HG03175 (cell line): ENCODE results near the gene RFC1.
"Not testable (repeated sequence)": the region's sequence is repeated elsewhere in the genome, so short reads cannot be mapped to it uniquely, and the experiment has no call there.

Source experiments
- ATAC-seq: cut with Tn5 transposase; IDR thresholded peaks from one replicate; pipeline ENCODE4 v1.9.1; 2021; ENCODE audit warnings: mild to moderate bottlenecking, moderate library complexity; ENCODE audit not compliant: unreplicated experiment

The RFC1 gene

DNA sequence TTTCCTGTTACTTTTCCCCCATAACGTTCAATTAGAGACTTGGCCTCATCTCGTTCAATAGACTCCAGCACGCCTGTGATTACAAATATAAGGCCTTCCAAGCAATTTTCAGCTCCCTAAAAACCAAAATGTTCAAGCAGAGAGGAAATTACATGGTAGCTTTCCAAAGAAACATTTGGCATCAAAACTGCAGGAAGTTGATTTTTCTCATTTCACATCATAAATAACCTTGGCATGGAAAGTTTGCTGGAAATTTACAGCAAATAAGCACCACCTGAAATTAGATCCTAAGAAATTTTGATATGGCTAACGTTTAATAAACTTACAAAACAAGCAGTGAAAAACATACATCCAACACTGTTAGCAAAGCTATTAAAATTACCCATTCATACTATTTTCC lies 53.3 kb downstream of the RFC1 start:
- ATAC-seq, result no peak

DNA sequence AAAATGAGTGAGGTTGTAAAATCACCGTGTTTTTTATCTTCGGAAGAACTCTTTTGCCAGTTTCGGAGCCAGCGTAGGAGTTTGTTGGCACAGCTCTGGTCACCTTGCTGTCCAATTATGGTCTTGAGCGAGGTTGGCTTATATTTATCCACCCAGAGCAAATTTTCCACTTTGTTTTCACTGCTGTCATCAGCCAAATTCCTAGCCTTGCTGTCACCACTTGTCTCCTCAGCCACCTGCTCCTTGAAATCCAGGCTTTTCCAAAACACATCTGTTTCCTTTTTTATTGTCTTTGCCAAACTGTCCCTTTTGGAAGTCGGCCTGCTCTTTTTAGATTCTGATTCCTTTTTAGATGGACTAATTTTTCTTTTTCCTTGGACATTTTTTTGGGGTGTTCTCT lies 57.6 kb downstream of the RFC1 start:
- no peak for ATAC-seq

DNA sequence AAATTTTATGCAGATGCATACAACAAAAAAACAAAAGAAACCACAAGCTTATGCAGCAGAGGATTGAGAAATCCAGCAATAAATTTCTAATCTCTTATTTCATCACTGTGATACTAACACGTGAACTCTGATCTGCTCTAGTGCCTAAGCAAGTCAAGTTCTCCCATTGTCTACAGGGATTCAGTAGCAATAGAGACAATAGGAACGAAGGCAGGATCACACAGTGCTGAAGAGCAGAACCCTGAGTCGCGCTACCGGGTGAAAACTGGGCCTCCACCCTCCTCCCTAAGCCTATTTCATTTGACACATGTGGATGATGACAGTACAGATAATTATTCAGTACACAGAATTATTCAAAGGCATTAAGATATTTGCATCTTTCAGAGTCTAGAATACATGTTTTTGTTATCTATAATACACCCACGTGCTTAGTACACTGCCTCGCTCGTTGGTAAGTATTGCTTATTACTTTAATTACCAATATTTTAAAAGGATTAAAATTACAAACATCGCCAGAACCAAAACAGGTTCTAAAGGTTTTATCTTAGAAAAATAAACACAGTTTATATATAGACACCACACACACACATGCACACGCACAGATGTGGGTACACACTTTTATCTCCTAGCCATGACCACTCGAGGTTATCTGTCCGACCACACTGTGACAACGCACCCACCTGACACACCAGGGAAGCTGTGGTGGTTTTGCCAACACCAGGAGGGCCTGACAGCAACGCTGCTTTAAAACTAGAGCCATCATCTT lies 60.1 kb downstream of the RFC1 start:
- ATAC-seq, result no peak

DNA sequence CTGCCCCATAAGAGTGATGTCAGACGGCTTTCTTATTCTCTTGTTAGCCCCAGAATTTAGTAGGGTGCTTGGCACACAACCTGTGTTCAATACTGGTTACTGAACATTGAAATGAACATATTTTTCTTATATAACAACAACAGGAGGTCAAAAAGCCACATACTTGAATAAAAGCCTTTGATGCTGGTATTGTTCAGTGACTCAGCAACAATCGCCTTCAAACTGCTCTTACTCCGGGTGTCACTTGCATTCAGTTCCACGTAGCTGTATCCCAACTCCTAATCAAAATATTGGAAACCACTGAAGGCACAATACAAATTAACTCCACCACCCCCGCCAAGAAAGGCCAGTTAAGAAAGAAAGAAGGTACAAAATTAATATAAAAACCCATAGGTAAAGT lies 61.5 kb downstream of the RFC1 start:
- ATAC-seq, result no peak

DNA sequence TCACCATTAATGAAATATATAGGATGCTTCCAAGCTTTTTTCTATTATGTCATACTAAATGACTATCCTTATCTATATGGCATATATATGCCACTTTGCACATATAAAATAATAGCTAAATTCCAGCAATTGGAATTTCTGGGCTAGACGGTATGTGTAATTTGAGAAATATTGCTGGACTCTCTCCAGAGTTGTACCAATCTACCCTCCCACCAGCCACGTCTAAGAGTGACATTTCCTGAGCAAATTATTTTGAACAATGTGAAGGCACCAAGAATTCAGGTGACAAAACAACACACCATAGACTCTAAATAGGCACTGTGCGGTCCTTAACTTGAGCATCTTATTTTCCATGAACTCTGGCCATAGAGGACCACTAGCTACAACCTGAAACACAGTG lies 62.3 kb downstream of the RFC1 start:
- ATAC-seq, result no peak

DNA sequence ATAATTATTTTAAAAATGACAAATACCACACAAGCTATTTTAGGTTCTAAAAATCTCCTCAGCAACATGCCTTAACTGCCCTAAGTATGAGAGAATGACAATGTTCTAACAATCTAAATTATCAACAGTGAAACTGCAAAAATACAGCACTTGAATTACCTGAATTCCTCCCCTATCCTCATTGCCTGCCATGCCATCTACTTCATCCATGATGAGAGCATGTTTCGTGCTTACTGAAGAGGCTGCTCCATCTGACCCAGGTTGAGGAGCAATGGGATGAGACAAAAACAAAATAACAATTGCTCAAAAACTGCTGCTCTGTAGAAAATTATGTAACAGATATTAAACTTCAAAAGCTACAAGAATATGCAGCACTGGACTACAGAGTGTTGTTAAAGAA lies 63.3 kb downstream of the RFC1 start:
- no peak for ATAC-seq

DNA sequence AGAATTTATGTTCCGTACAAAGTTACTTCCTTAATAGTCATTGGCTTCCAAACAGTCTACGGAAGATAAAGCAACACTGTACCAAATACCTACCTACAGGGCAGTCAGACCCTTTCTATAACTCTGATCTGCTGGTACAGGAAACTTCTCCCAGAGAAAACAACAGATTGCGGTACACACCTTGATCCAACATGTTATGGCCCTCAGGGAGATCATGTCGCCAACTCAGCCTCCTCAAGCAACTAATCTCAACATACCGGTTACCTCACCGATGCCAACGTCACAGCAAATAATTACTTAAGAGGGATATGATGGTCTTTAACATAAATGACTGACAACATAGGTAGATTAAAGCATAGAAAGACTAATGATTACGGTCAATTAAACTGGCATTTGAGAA lies 70.4 kb downstream of the RFC1 start:
- no peak for ATAC-seq

DNA sequence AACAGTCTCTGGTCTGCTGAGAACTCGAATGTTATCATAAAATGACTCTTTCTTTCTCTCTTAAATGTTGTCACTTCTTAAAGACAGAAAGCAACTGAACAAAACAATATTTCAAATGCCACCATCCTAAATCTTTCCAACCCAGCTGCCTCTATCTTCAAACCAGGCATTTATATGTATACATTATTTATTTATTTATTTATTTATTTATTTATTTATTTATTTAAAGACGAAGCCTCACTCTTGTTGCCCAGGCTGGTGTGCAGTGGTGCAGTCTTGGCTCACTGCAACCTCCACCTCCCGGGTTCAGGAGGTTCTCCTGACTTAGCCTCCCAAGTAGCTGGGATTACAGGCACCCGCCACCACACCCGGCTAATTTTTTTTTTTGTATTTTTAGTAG lies 73.7 kb downstream of the RFC1 start:
- ATAC-seq, result not testable (repeated sequence)

DNA sequence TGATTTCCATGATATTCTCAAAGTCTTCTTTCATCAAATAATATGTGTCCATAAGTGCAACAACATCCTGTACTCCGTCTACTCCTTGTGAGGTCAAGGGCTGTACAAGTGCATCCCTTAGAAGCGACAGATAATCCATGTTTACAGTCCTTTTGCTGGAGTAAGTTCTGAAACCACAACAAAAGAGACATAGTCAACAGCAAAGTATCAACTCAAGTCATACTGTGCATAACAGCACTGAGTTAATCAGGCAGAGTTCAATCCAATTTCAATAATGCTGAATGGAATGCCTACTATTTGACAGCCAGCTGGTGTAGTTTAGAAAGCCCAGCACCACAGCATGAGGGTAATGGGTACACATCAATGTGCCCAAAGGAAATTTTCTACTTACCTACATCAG lies 74.5 kb downstream of the RFC1 start:
- ATAC-seq, result no peak

DNA sequence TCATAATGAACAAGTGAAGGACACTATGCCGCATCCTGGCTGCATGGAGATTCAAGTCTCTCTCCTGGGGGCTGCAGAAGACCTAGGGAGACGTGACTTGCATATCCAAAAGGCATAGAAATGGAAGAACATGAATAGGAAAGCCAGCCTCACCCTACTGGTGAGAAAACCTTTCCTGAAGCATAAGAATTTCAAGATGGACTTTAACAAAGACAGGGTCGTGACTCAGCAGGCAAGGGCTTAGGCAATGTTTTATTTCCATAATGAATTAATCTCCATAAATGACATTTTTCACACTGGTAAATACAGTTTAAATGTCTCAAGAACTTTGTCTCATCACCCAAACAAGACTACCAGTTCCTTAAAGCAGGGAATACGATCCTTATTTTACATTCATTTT lies 78.9 kb downstream of the RFC1 start:
- ATAC-seq, result no peak

DNA sequence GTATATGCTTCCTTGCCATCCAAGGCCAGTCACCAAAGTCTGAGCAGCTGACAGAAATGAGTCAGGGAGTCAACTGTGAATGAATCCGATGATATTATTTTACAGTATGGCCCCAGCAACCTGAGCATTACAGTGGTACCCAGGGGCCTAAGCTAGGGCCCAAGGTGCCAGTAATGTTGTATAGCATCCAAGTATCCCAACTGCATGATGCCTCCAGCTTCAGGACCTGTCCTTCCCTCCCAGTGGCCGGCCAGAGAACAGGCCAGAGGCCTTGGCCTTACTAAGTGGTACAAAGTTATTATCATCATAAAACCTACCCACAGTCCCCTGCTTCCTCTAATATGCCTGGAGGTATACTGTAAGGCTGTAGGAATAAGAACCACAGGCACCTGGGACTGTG lies 79.9 kb downstream of the RFC1 start:
- no peak for ATAC-seq

DNA sequence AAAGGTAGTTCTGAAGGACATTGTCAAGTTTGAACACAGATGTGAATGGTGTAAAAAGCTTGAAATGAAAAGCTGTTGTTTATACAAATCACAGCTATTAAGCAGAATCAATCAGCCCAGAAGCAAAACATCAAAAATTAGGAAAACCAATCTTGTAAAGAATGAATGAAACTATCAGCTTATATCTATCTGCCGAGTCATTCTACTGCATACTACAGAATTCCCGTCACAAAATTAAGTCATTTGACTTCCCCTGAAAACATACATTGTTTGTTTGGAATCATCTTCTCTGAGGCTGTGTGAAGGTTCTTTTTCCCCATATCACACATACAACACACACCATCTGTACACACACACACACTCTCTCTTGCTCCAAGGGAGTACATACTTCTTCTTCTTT lies 80.3 kb downstream of the RFC1 start:
- ATAC-seq, result no peak

DNA sequence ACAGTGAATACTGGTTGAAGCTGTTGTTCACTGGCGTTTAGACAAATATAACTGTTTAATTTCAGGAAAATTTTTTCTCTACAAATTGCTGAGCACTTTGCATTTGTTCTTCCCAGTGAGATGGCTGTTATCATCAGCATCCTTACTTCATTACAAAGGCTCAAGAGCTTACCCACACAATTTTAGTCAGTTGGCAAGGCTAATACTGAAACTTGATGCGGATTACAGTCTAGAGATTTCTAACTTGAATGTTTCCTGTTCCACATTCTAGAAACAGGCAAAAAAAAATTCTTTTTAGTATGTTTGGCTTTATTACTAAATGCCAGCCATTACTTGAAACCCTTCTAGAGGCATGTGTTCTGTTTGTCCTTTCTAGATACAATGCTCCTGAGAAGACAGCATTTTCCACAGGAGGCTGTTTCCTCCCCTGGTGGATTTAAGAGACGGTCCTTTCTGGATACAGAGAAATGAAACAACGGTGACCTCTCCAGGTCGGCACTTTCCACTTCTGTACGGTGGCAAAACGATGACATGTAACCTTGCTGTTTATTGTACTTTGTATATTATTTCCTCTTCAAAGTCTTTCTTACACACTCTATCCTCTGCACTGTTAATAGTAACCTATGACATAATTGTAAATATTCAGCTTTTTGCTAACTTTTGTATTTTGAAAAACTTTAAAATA lies 80.9 kb downstream of the RFC1 start:
- no peak for ATAC-seq

DNA sequence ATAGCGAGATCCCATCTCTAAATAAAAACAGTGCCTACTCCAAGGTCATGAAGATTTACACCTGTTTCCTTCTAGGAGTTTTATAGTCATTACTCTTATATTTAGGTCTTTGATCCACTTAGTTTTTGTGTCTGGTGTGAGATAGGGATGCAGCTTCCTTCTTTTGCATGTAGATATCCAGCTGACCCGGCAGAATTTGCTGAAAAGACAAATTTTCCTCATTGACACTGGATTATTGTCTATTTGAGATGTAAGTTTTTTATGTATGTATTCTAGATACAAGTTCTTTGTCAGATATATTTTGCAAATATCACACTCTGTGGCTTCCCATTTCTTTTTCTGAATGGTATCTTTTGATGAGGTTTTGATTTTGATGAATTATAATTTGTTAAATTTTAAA lies 85.4 kb downstream of the RFC1 start:
- no peak for ATAC-seq

DNA sequence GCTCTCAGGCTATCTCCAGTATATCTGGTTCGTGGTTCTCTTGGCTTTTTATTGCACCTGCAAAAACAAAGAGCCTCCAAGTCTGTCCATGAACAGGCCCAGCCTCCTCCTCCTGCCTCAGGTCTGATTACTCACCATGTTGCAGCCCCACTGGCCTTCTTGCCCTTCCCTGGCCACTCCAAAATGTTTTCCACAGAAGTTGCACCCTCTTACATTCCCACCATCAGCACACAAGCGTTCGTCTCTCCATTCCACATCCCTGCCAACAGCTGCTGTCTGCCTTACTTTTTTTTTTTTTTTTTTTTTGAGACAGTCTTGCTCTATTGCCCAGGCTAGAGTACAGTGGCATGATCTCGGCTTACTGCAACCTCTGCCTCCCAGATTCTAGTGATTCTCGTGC lies 86.7 kb downstream of the RFC1 start:
- ATAC-seq, result no peak

DNA sequence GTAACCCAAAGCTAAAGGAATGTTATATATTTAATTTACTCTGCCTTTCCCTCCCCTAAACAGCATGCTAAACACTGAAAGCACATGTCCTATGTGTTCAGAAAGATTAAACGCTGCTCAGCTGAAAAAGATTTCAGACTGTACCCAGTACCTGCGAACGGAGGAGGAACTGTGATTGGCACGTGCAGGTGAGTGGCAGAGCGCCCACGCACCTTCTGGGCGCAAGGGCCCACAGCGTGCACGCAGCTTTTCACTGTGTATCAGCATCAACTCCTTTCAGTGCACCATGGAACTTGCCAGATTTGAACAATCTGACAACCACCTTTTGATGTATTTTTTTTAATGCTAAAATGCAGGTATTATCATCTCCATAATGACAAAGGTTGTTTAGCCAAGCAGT lies 87.7 kb downstream of the RFC1 start:
- no peak for ATAC-seq

DNA sequence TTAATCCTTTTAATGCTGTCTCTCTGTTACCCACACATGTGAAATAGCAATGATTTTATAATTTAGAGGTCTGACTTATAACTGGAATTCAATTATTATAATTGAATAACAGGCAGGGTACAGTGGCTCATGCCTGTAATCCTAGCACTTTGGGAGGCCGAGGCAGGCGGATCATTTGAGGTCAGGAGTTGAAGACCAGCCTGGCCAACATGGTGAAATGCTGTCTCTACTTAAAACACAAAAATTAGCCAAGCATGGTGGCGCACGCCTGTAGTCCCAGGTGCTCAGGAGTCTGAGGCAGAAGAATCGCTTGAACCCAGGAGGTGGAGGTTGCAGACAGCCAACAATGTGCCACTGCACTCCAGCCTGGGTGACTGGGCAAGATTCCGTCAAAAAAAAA lies 88.5 kb downstream of the RFC1 start:
- ATAC-seq, result not testable (repeated sequence)

DNA sequence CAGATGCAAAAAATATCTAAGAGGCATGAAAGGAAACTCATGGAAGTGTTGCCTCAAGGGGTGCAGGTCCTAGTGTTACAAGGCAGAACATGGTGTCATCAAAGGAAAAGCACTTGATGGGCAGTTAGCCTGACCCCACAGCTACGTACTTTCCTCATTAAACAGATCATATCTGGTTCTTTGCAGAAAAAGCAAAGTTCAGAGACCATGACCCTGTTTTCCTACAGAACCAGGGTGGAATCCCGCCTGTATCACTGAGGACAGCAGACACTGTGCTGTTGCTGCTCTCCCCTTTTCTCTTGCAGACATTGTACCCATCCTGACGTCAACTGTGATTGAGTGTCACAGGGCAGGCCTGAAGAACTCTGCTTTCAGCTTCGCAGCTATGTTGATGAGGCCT lies 91.7 kb downstream of the RFC1 start:
- ATAC-seq, result no peak

DNA sequence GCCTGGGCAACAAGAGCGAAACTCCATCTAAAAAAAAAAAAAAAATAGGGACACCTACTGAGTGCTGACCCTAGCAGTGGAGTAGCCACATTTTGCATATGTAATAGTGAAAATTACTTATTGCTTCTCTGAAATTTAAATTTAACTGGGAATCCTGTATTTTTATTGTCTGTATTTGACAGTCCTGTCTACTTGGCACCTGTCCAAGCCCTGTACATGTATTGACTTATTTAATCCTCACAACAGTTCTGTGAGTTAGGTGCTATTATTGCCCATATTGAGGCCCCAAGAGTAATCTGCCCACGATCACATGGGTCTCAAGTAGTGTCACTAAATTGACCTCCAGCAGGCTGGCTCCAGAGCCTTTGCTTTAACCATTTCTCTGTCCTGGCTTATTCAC lies 102.3 kb downstream of the RFC1 start:
- no peak for ATAC-seq

DNA sequence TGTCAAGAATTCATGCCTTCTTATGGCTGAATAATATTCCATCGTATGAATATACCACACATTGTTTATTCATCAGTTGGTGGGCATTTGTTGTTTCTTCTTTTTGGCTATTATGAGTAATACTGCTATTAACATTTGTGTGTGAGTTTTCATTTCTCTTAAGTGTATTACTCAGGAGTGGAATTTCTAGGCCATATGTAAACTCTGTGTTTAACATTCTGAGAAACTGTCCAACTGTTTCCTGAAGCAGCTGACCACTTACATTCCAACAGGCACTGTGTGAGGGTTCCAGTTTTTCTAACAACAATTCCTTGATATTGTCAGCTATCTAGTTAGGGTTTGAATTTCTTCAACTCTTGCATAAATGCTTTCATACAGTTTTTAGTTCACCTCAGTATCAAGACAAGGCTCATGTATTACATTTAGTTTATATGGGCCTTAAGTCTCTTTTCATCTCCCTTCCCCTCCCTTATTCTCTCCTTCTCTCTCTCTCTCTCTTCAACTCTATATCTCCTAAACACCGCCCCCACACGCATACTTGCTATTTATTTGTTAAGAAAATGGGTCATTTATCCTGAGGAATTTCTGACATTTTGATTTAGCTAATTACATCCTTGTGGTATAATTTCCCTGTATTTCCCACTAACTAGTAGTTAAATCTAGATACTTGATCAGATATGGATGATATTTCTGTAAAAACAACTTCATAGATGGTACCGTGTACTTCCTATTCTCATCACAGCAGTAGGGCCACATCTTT lies 106.4 kb downstream of the RFC1 start:
- ATAC-seq, result no peak

DNA sequence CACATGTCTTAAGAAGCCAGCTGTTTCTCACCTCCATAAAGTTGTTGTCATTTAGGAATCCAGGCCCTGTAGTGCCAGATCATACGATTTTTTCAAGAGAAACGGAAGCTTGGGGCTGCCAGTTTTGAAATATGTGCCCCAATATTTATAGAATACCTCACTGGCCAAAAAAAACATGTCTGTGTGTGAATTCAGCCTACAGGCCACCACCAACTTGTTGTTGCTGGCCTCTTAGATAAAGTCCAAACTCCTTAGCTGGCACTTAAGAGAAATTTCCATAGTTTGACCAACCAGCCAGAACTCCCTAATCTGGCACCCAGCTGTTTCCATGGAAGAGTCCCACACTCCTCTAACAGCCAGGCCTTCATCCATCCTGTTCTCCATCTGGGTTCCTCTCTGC lies 109.7 kb downstream of the RFC1 start:
- ATAC-seq, result no peak

DNA sequence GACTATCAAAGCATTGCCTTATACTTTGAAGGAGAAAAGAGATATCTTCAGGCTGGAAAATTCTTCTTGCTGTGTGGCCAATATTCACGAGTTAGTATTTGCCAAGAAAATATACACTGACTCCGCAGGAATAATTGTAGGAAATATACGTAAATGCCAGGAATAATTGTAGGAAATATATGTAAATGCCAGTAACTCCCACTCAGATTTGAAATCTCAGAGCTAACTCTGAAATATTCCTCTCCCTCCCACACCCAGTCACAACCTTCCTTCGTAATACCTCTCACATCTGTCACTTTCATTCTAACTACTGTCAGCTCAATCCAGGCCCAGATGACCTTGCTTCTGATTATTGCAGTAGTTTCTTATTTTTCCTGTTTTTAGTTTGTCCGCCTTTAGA lies 110.3 kb downstream of the RFC1 start:
- ATAC-seq, result no peak
